NOMO-1 treated with dmso at 0.1 percent for 144 hours (cell line): ENCODE measurements around the gene UTRN.

Source experiments
- DNase-seq: peaks from one replicate; lab custom pipeline; 2025; ENCODE audit not compliant: unreplicated experiment; lab: John Stamatoyannopoulos, UW

The UTRN gene

GRCh38 chr6:144279484-144280150 lies 5.5 kb upstream of the UTRN start:
- no peak for DNase-seq

GRCh38 chr6:144283646-144284477 lies 1.3 kb upstream of the UTRN start:
- no peak for DNase-seq

GRCh38 chr6:144284478-144284782 lies 705 bp upstream of the UTRN start:
- no peak for DNase-seq

GRCh38 chr6:144285548-144285797 lies 338 bp downstream of the UTRN start:
- DNase-seq = no peak

GRCh38 chr6:144285798-144286502 lies 815 bp downstream of the UTRN start:
- DNase-seq = no peak

GRCh38 chr6:144286503-144287393 lies 1.6 kb downstream of the UTRN start:
- no peak for DNase-seq

- no peak for DNase-seq
Observed at GRCh38 chr6:144289006-144289405, 3.9 kb downstream of the UTRN start.

GRCh38 chr6:144292372-144292771 lies 7.2 kb downstream of the UTRN start:
- no peak for DNase-seq

GRCh38 chr6:144294016-144294415 lies 8.9 kb downstream of the UTRN start:
- DNase-seq = no peak

- no peak for DNase-seq
Observed at GRCh38 chr6:144295211-144295610, 10.1 kb downstream of the UTRN start.

GRCh38 chr6:144295981-144296767 lies 11.0 kb downstream of the UTRN start:
- no peak for DNase-seq

GRCh38 chr6:144296973-144297372 lies 11.8 kb downstream of the UTRN start:
- no peak for DNase-seq

GRCh38 chr6:144297511-144298100 lies 12.5 kb downstream of the UTRN start:
- no peak for DNase-seq

- DNase-seq = no peak
Observed at GRCh38 chr6:144298194-144298593, 13.1 kb downstream of the UTRN start.

- DNase-seq = no peak
Observed at GRCh38 chr6:144298916-144299315, 13.8 kb downstream of the UTRN start.

GRCh38 chr6:144302701-144303372 lies 17.7 kb downstream of the UTRN start:
- DNase-seq = no peak

GRCh38 chr6:144304223-144304848 lies 19.2 kb downstream of the UTRN start:
- DNase-seq = no peak

GRCh38 chr6:144305567-144305966 lies 20.4 kb downstream of the UTRN start:
- DNase-seq = no peak

- DNase-seq = no peak
Observed at GRCh38 chr6:144305985-144306384, 20.9 kb downstream of the UTRN start.
